ENCODE data around the gene NRM.

Gene NRM

GRCh38 chr6:30688569-30688968, 2.2 kb downstream of the NRM start:
- DNase-seq (ENCODE audit: low read depth in 2 of 2), result no peak

- no peak for DNase-seq (ENCODE audit: low read depth in 2 of 2)
Observed at GRCh38 chr6:30687659-30688431, 2.9 kb downstream of the NRM start.

GRCh38 chr6:30686908-30687658, 3.7 kb downstream of the NRM start:
- peak; percentile 82 to 90 for DNase-seq (ENCODE audit: low read depth in 2 of 2)

- DNase-seq (ENCODE audit: low read depth in 2 of 2), result peak; percentile 79 to 86
Observed at GRCh38 chr6:30686009-30686907, 4.5 kb downstream of the NRM start, which contains the start of gene PPP1R18. Gene PPP1R18, minus strand, starts transcription at chr6:30686645. Its CDS starts 627 bp downstream, at chr6:30686018.

GRCh38 chr6:30685157-30686008, 5.4 kb downstream of the NRM start:
- DNase-seq (ENCODE audit: low read depth in 2 of 2), result no peak

GRCh38 chr6:30684386-30685156, 6.2 kb downstream of the NRM start:
- peak in 1 of 2 donors; percentile 48 for DNase-seq (ENCODE audit: low read depth in 2 of 2)

- DNase-seq (ENCODE audit: low read depth in 2 of 2), result no peak
Observed at GRCh38 chr6:30683980-30684338, 6.8 kb downstream of the NRM start.

GRCh38 chr6:30683183-30683979, 7.4 kb downstream of the NRM start:
- no peak for DNase-seq (ENCODE audit: low read depth in 2 of 2)

- peak; percentile 75 to 80 for DNase-seq (ENCODE audit: low read depth in 2 of 2)
Observed at GRCh38 chr6:30682143-30683117, 8.4 kb downstream of the NRM start.

GRCh38 chr6:30681766-30682142, 9.0 kb downstream of the NRM start:
- no peak for DNase-seq (ENCODE audit: low read depth in 2 of 2)

GRCh38 chr6:30679765-30680535, 10.8 kb downstream of the NRM start:
- DNase-seq (ENCODE audit: low read depth in 2 of 2), result no peak

- DNase-seq (ENCODE audit: low read depth in 2 of 2), result peak; percentile 84 to 93
Observed at GRCh38 chr6:30678964-30679726, 11.6 kb downstream of the NRM start.

GRCh38 chr6:30676660-30677285, 14.0 kb downstream of the NRM start:
- no peak for DNase-seq (ENCODE audit: low read depth in 2 of 2)

GRCh38 chr6:30672445-30673253, 18.1 kb downstream of the NRM start, which contains the start of gene DHX16:
Gene DHX16, minus strand, starts transcription at chr6:30673006. Its CDS starts 165 bp downstream, at chr6:30672841.
- DNase-seq (ENCODE audit: low read depth in 2 of 2), result peak; percentile 82 to 91

Data from stimulated activated CD4-positive, alpha-beta T cell treated with anti-CD3 and anti-CD28 coated beads, Interleukin-4, amount 100 ng/mL, for 48 hours (primary cell).